ENCODE measurements around the gene PPFIBP2. TPM values are rescaled to one million over a fixed set of nuclear protein-coding genes. Genes with fewer than 3 reads are reported as not detected.
A peak's percentile ranks its signal among the peaks of the same experiment; 100 is the strongest.
"Not testable (repeated sequence)": the region's sequence is repeated elsewhere in the genome, so short reads cannot be mapped to it uniquely, and the experiment has no call there.

PPFIBP2 gene
- total RNA-seq, 6 donors from 2014 or later, result 10.6 to 63.9 (median 36.7) TPM

DNA sequence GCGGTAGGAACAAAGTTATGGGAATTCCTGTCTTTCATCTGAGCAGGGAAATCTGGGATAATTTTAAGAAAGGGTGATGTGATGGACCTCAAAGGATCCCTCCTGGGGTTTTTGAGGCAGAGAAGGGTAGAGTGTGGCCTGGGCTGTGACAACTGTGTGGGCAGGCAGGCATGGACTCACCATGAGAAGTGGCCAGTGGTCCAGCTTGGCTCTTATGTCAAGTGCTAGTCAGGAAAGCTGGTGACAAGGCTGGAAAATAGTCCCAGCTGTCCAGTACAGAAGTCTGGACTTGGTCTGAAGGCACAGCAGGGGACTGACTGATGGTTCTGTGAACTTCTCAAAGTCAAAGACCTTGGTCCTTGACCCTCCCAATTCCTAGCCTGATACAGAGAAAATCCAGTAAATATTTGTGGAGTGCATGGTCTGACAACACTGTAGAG, 1.7 kb downstream of the PPFIBP2 start:
- Histone ChIP-seq H3K27me3 (peaks cover 0 to 5% (median 0%) of the 10 kb centered on the region in 4 donors), H3K27ac (no peak overlapping the region), H3K36me3 (no peaks in the 10 kb centered on the region), H3K4me3 (no peak overlapping the region), H3K9me3 (no peaks in the 10 kb centered on the region), H3K4me1 (peaks cover 20 to 36% (median 29%) of the 10 kb centered on the region in 4 donors)
- TF ChIP-seq POLR2A (IDR thresholded peaks at IDR 0.05), result no peak
- TF ChIP-seq POLR2AphosphoS5 (IDR thresholded peaks at IDR 0.05), result no peak
- TF ChIP-seq, protein P1, sequence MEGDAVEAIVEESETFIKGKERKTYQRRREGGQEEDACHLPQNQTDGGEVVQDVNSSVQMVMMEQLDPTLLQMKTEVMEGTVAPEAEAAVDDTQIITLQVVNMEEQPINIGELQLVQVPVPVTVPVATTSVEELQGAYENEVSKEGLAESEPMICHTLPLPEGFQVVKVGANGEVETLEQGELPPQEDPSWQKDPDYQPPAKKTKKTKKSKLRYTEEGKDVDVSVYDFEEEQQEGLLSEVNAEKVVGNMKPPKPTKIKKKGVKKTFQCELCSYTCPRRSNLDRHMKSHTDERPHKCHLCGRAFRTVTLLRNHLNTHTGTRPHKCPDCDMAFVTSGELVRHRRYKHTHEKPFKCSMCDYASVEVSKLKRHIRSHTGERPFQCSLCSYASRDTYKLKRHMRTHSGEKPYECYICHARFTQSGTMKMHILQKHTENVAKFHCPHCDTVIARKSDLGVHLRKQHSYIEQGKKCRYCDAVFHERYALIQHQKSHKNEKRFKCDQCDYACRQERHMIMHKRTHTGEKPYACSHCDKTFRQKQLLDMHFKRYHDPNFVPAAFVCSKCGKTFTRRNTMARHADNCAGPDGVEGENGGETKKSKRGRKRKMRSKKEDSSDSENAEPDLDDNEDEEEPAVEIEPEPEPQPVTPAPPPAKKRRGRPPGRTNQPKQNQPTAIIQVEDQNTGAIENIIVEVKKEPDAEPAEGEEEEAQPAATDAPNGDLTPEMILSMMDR (IDR thresholded peaks at IDR 0.05), result no peak
- no peak for TF ChIP-seq EP300 (IDR thresholded peaks at IDR 0.05)
- DNase-seq, result no peak
- ATAC-seq (ENCODE audit: low FRiP score in 2 of 2), result no peak
- 79 to 95% methylated on average over 1 of the region's 1 CpG for WGBS, 2 donors

DNA sequence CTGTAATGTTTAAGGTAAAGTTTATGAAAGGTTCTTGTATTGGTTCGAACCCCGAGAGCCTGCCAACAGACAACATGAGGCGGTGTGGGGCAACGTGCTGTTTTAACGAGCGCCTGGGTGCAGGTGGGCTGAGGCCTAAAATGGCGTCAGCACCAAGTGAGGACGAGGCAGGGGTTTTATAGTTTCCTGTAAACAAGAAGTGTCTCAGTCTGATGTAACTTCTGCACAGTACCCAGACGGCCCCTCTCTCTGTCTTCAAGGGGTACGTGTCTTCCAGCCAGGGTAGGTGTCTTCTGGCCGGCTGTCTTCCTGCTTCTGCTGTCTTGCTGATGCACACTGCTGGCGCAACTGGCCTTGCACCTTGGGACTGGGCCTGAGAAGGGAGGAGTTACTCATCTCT, 2.7 kb downstream of the PPFIBP2 start:
- Histone ChIP-seq H3K9me3 (no peaks in the 10 kb centered on the region), H3K27me3 (peaks cover 0 to 5% (median 0%) of the 10 kb centered on the region in 4 donors), H3K36me3 (no peaks in the 10 kb centered on the region), H3K4me1 (peaks cover 15 to 33% (median 26%) of the 10 kb centered on the region in 4 donors), H3K27ac (no peak overlapping the region), H3K4me3 (no peak overlapping the region)
- 86% methylated on average over 12 of the region's 12 CpGs for WGBS, 2 donors
- no peak for ATAC-seq (ENCODE audit: low FRiP score in 2 of 2)
- DNase-seq, result peak in 1 of 2 donors; percentile 17
- TF ChIP-seq POLR2A (IDR thresholded peaks at IDR 0.05), result no peak
- TF ChIP-seq, protein P1 (IDR thresholded peaks at IDR 0.05), result no peak
- TF ChIP-seq POLR2AphosphoS5 (IDR thresholded peaks at IDR 0.05), result no peak
- no peak for TF ChIP-seq EP300 (IDR thresholded peaks at IDR 0.05)

DNA sequence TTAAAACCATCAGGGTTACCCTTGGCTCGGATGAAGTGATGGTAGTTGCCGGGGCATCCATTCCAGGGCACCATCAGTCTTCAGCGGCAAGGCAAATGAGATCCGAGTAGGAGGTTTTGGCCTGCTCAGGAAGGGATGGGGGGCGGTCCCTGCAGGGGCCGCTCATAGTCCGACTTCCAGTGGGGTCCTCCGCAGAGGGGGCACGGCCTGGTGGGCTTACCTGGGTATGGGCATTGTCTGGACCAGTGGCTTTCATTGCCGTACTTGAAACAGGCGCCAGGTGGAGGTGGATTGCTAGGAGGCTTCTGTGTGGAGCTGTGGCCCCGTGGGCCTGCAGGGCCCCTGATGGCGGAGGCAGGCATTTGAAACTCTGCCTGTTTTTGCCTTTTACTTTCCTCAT, 3.9 kb downstream of the PPFIBP2 start:
- DNase-seq, result peak in 1 of 2 donors; percentile 52
- H3K27me3 ChIP-seq; H3K36me3 ChIP-seq; H3K27ac ChIP-seq; ATAC-seq (ENCODE audit: low FRiP score in 2 of 2); H3K4me3 ChIP-seq; H3K9me3 ChIP-seq: not testable (repeated sequence)
- WGBS, 2 donors, result 95 to 97% methylated on average over 13 of the region's 13 CpGs
- H3K4me1 ChIP-seq, result peaks cover 6 to 20% (median 16%) of the 10 kb centered on the region in 4 donors

DNA sequence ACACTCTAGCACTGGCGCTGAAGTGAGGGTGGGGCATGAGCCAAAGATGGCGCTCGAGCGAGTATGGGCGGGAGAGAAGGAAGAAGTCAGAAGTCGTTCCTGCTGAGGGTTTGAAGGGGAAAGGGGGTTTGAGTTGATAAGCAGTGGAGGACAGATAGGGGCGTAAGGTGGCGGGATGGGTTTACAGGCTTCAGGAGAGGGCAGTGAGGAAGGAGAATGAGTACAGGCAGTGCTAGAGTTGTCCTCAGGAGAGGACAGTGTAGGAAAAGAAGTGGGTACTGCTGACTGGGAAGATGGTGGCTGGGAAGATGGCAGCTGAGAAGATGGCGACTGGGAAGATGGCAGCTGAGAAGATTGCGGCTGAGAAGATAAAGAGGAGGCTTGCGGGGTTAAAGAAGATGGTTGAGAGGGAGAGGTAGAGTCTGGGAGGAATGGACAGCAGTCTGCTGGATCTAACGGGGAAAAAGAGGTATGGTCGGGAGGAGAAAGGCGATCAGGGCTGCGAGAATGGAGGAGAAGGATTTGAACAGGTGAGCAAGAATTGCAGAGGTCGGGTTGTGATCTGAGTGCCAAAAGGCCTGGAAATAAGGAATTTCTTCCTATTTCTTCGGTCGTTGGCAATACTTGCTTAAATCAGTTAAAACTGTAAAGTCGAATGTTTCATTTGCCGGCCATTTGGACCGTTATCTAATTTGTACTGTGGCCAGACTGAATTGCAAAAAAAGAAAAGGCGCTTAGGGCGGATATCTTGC, 5.2 kb downstream of the PPFIBP2 start:
- no peak for ATAC-seq (ENCODE audit: low FRiP score in 2 of 2)

More for the DNA sequence above, 5.2 kb downstream of the PPFIBP2 start:
- peaks cover 0 to 5% (median 0%) of the 10 kb centered on the region in 4 donors for H3K27me3 ChIP-seq
- H3K4me3 ChIP-seq, result no peak overlapping the region
- H3K9me3 ChIP-seq, result no peaks in the 10 kb centered on the region
- TF ChIP-seq EP300 (IDR thresholded peaks at IDR 0.05) (no peak), POLR2A (IDR thresholded peaks at IDR 0.05) (no peak), POLR2AphosphoS5 (IDR thresholded peaks at IDR 0.05) (no peak)
- TF ChIP-seq, protein P1 (IDR thresholded peaks at IDR 0.05), result no peak
- peaks cover 10 to 24% (median 18%) of the 10 kb centered on the region in 4 donors for H3K4me1 ChIP-seq
- DNase-seq, result no peak
- WGBS, 2 donors, result 93 to 95% methylated on average over 23 of the region's 23 CpGs
- H3K36me3 ChIP-seq, result no peaks in the 10 kb centered on the region
- H3K27ac ChIP-seq, result no peak overlapping the region
